H9 (cell line): ENCODE results near the gene IMP3. TPM values are rescaled to one million over a fixed set of nuclear protein-coding genes. Genes with fewer than 3 reads are reported as not detected.

Experiments used
- DNase-seq: peaks from one replicate; pipeline ENCODE4 v3.0.0-alpha.2; 2017
- H2AFZ ChIP-seq: one replicate; pipeline ENCODE4 v1.6.1; 2013; ENCODE audit warnings: mild to moderate bottlenecking, low read length, control low read depth, moderate library complexity
- H2AK5ac ChIP-seq: 2 replicates; pipeline ENCODE4 v1.6.1; 2013; ENCODE audit warnings: low read length, control low read depth, mixed read lengths; ENCODE audit not compliant: insufficient read length
- H2BK120ac ChIP-seq: one replicate; pipeline ENCODE4 v1.6.1; 2013; ENCODE audit warnings: low read depth, mild to moderate bottlenecking, low read length, control low read depth, inconsistent platforms; ENCODE audit not compliant: poor library complexity, severe bottlenecking
- H2BK12ac ChIP-seq: 2 replicates; pipeline ENCODE4 v1.6.1; 2013; ENCODE audit warnings: low read length, control low read depth, mixed read lengths, low read depth; ENCODE audit not compliant: insufficient read length
- H2BK15ac ChIP-seq: 2 replicates; pipeline ENCODE4 v1.6.1; 2013; ENCODE audit warnings: low read depth, low read length, control low read depth
- H2BK20ac ChIP-seq: one replicate; pipeline ENCODE4 v1.6.1; 2013; ENCODE audit warnings: low read depth, mild to moderate bottlenecking, low read length, control low read depth, inconsistent platforms; ENCODE audit not compliant: poor library complexity, severe bottlenecking
- H2BK5ac ChIP-seq: 2 replicates; pipeline ENCODE4 v1.6.1; 2013; ENCODE audit warnings: low read length, control low read depth, mixed read lengths; ENCODE audit not compliant: insufficient read length
- H3K14ac ChIP-seq: 2 replicates; pipeline ENCODE4 v1.6.1; 2013; ENCODE audit warnings: low read length, control low read depth; ENCODE audit not compliant: insufficient read depth
- H3K18ac ChIP-seq: 2 replicates; pipeline ENCODE4 v1.6.1; 2013; ENCODE audit warnings: low read depth, mild to moderate bottlenecking, mixed read lengths, low read length, control low read depth; ENCODE audit not compliant: insufficient read length
- H3K23ac ChIP-seq: 2 replicates; pipeline ENCODE4 v1.6.1; 2013; ENCODE audit warnings: low read length, control low read depth, mixed read lengths, low read depth; ENCODE audit not compliant: insufficient read length
- H3K23me2 ChIP-seq: 2 replicates; pipeline ENCODE4 v1.6.1; 2013; ENCODE audit warnings: low read depth, mild to moderate bottlenecking, mixed read lengths, low read length, control low read depth; ENCODE audit not compliant: insufficient read length, poor library complexity, severe bottlenecking
- H3K27ac ChIP-seq: 2 replicates; pipeline ENCODE4 v1.5.1; 2013; ENCODE audit warnings: low read length, control low read depth, mixed read lengths, low read depth; ENCODE audit not compliant: insufficient read length
- H3K27me3 ChIP-seq: 2 replicates; pipeline ENCODE4 v1.6.1; 2013; ENCODE audit warnings: low read length, control low read depth, inconsistent platforms; ENCODE audit not compliant: insufficient read depth
- H3K4ac ChIP-seq: 2 replicates; pipeline ENCODE4 v1.6.1; 2013; ENCODE audit warnings: low read depth, mild to moderate bottlenecking, control low read depth, inconsistent platforms, low read length, moderate library complexity
- H3K4me1 ChIP-seq: 2 replicates; pipeline ENCODE4 v1.6.1; 2013; ENCODE audit warnings: low read length, control low read depth, inconsistent platforms; ENCODE audit not compliant: insufficient read depth
- H3K4me2 ChIP-seq: 2 replicates; pipeline ENCODE4 v1.6.1; 2013; ENCODE audit warnings: low read length, control low read depth, mixed read lengths; ENCODE audit not compliant: insufficient read length, insufficient read depth
- H3K56ac ChIP-seq: 2 replicates; pipeline ENCODE4 v1.6.1; 2013; ENCODE audit warnings: low read depth, mild to moderate bottlenecking, mixed read lengths, low read length, control low read depth; ENCODE audit not compliant: insufficient read length
- H3K79me1 ChIP-seq: 2 replicates; pipeline ENCODE4 v1.6.1; 2013; ENCODE audit warnings: low read depth, mild to moderate bottlenecking, moderate library complexity, low read length, control low read depth, inconsistent platforms; ENCODE audit not compliant: insufficient read depth, poor library complexity, severe bottlenecking
- H3K79me2 ChIP-seq: 2 replicates; pipeline ENCODE4 v1.6.1; 2013; ENCODE audit warnings: low read length, control low read depth, inconsistent platforms; ENCODE audit not compliant: insufficient read depth
- H3K9ac ChIP-seq: 2 replicates; pipeline ENCODE4 v1.6.1; 2013; ENCODE audit warnings: low read length, control low read depth, mixed read lengths; ENCODE audit not compliant: insufficient read length; ENCODE audit errors: extremely low read depth
- H3K9me3 ChIP-seq: one replicate; pipeline ENCODE4 v1.6.1; 2013; ENCODE audit warnings: low read depth, low read length, inconsistent platforms; ENCODE audit not compliant: control insufficient read depth
- H3T11ph ChIP-seq: one replicate; pipeline ENCODE4 v1.6.1; 2013; ENCODE audit warnings: mild to moderate bottlenecking, low read length, control low read depth, inconsistent platforms
- H4K20me1 ChIP-seq: one replicate; pipeline ENCODE4 v1.6.1; 2013; ENCODE audit not compliant: control insufficient read depth, insufficient read length, insufficient read depth
- H4K5ac ChIP-seq: 2 replicates; pipeline ENCODE4 v1.6.1; 2013; ENCODE audit warnings: low read depth, mild to moderate bottlenecking, mixed read lengths, low read length, control low read depth; ENCODE audit not compliant: insufficient read length
- H4K8ac ChIP-seq: replicated peaks from 2 replicates; pipeline ENCODE4 v1.6.1; 2013; ENCODE audit warnings: low read length, control low read depth, mixed read lengths, low read depth; ENCODE audit not compliant: insufficient read length
- H4K91ac ChIP-seq: 2 replicates; pipeline ENCODE4 v1.6.1; 2013; ENCODE audit warnings: low read depth, mild to moderate bottlenecking, moderate library complexity, mixed read lengths, low read length, control low read depth; ENCODE audit not compliant: insufficient read length
- H3K27ac Mint-ChIP-seq, 3 experiments: 2 replicates in 2 of 3; 3 replicates in 1 of 3; pipeline ENCODE4 v1.8.0; 2020 to 2021; ENCODE audit warnings: mixed read lengths in 3 of 3, mild to moderate bottlenecking in 1 of 3, moderate library complexity in 1 of 3
- H3K27me3 Mint-ChIP-seq: 2 replicates; pipeline ENCODE4 v1.8.0; 2021; ENCODE audit warnings: low read depth, mild to moderate bottlenecking, moderate library complexity, mixed read lengths
- H3K36me3 Mint-ChIP-seq, 3 experiments: 2 replicates in 2 of 3; 3 replicates in 1 of 3; pipeline ENCODE4 v1.8.0; 2020 to 2021; ENCODE audit warnings: low read depth in 3 of 3, mixed read lengths in 3 of 3; ENCODE audit not compliant: insufficient read depth in 1 of 3
- H3K4me1 Mint-ChIP-seq, 2 experiments: 2 replicates each; pipeline ENCODE4 v1.8.0; 2020; ENCODE audit warnings: mixed read lengths in 2 of 2
- H3K4me3 Mint-ChIP-seq, 2 experiments: 2 replicates in 1 of 2; 3 replicates in 1 of 2; pipeline ENCODE4 v1.8.0; 2020 to 2021; ENCODE audit warnings: mild to moderate bottlenecking in 2 of 2, mixed read lengths in 2 of 2, moderate library complexity in 1 of 2
- H3K9me3 Mint-ChIP-seq, 2 experiments: 2 replicates in 1 of 2; 3 replicates in 1 of 2; pipeline ENCODE4 v1.8.0; 2020; ENCODE audit warnings: mild to moderate bottlenecking in 2 of 2, mixed read lengths in 2 of 2, moderate library complexity in 1 of 2
- whole genome bisulfite sequencing: extraction: QIAGEN DNeasy Blood & Tissue Kit; methylation state at CpG from one replicate; pipeline ENCODE4 v1.1.7; 2013; ENCODE audit warnings: missing lambda C conversion rate, low lambda C conversion rate, mixed read lengths; ENCODE audit not compliant: insufficient read length; ENCODE audit errors: extremely low coverage; 5-methylcytosine and 5-hydroxymethylcytosine counted together
- total RNA-seq: library from RNA; stranded (reverse); gene quantifications from 2 replicates; pipeline ENCODE4 v1.2.1, GENCODE V29; 2021
- TF ChIP-seq, protein P1 (sequence below): fragments of 200-600 bp; sonication (generic); conservative IDR thresholded peaks from 3 replicates; pipeline ENCODE4 v1.8.0; 2021; ENCODE audit warnings: antibody characterized with exemption, mild to moderate bottlenecking

IMP3 gene
- total RNA-seq, 1 experiment from 2014 or later = 97.9 TPM

DNA sequence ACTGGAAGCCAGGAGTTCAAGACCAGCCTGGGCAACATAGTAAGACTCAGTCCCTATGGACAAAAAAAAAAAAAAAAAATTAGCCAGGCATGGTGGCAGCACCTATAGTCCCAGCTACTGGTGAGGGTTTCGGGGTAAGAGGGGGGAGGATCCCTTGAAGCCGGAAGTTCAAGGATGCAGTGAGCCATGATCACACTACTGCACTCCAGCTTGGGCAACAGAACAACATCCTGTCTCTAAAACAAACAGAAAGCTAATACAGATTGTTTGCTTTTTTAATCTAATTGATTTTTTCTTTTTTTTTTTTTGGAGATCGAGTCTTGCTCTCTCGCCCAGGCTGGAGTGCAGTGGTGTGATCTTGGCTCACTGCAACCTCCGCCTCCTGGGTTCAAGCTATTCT lies 1.6 kb upstream of the IMP3 start:
- H3K4me1 Mint-ChIP-seq = peaks cover 27 to 34% of the 10 kb centered on the region in 2 experiments
- no peak overlapping the region for H2AFZ ChIP-seq
- no peak overlapping the region for H3K27ac ChIP-seq
- no peak overlapping the region for H3K18ac ChIP-seq
- no peak overlapping the region for H3K9ac ChIP-seq
- no peak overlapping the region for H3K4me2 ChIP-seq
- H3K9me3 ChIP-seq = no peaks in the 10 kb centered on the region
- no peak overlapping the region for H2BK20ac ChIP-seq
- H3K4ac ChIP-seq = no peak overlapping the region
- DNase-seq = no peak
- peaks cover 3% of the 10 kb centered on the region; the same call in 1 of the 2 replicates for H3K27me3 ChIP-seq
- H3K4me1 ChIP-seq = no peaks in the 10 kb centered on the region
- no peak overlapping the region for H2AK5ac ChIP-seq
- H3K23me2 ChIP-seq = peaks cover 15% of the 10 kb centered on the region
- no peak overlapping the region for H3T11ph ChIP-seq
- H3K79me2 ChIP-seq = peaks cover 20% of the 10 kb centered on the region; the same call in 1 of the 2 replicates
- peaks cover 19% of the 10 kb centered on the region for H3K27me3 Mint-ChIP-seq
- TF ChIP-seq, protein P1, sequence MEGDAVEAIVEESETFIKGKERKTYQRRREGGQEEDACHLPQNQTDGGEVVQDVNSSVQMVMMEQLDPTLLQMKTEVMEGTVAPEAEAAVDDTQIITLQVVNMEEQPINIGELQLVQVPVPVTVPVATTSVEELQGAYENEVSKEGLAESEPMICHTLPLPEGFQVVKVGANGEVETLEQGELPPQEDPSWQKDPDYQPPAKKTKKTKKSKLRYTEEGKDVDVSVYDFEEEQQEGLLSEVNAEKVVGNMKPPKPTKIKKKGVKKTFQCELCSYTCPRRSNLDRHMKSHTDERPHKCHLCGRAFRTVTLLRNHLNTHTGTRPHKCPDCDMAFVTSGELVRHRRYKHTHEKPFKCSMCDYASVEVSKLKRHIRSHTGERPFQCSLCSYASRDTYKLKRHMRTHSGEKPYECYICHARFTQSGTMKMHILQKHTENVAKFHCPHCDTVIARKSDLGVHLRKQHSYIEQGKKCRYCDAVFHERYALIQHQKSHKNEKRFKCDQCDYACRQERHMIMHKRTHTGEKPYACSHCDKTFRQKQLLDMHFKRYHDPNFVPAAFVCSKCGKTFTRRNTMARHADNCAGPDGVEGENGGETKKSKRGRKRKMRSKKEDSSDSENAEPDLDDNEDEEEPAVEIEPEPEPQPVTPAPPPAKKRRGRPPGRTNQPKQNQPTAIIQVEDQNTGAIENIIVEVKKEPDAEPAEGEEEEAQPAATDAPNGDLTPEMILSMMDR = no peak
- H3K9me3 Mint-ChIP-seq = no peaks in the 10 kb centered on the region
- no peak overlapping the region for H3K56ac ChIP-seq
- no peak overlapping the region for H4K5ac ChIP-seq
- H2BK12ac ChIP-seq = no peak overlapping the region
- H3K14ac ChIP-seq = no peak overlapping the region
- H3K79me1 ChIP-seq = peaks cover 9% of the 10 kb centered on the region
- H3K36me3 Mint-ChIP-seq = peaks cover 0 to 10% (median 3%) of the 10 kb centered on the region in 3 experiments; a peak in 3 of 7 replicates
- no CpG with 5 or more reads among the region's 5 CpGs for WGBS
- H4K20me1 ChIP-seq = no peaks in the 10 kb centered on the region
- no peak overlapping the region for H3K23ac ChIP-seq
- no peak overlapping the region for H3K4me3 Mint-ChIP-seq
- H2BK5ac ChIP-seq = no peak overlapping the region
- no peak overlapping the region for H2BK15ac ChIP-seq
- no peak overlapping the region for H3K27ac Mint-ChIP-seq
- H4K91ac ChIP-seq = no peak overlapping the region
- H4K8ac ChIP-seq = no peak overlapping the region
- H2BK120ac ChIP-seq = no peak overlapping the region
